ENCODE measurements around the gene WDR74. TPM values are rescaled to one million over a fixed set of nuclear protein-coding genes. Genes with fewer than 3 reads are reported as not detected.
"Not testable (repeated sequence)": the region's sequence is repeated elsewhere in the genome, so short reads cannot be mapped to it uniquely, and the experiment has no call there.

The WDR74 gene
- 56.5 and 56.6 TPM in 2 replicates for total RNA-seq (2014; rRNA removed)
- polyA plus RNA-seq (2012): 30.6 TPM

DNA sequence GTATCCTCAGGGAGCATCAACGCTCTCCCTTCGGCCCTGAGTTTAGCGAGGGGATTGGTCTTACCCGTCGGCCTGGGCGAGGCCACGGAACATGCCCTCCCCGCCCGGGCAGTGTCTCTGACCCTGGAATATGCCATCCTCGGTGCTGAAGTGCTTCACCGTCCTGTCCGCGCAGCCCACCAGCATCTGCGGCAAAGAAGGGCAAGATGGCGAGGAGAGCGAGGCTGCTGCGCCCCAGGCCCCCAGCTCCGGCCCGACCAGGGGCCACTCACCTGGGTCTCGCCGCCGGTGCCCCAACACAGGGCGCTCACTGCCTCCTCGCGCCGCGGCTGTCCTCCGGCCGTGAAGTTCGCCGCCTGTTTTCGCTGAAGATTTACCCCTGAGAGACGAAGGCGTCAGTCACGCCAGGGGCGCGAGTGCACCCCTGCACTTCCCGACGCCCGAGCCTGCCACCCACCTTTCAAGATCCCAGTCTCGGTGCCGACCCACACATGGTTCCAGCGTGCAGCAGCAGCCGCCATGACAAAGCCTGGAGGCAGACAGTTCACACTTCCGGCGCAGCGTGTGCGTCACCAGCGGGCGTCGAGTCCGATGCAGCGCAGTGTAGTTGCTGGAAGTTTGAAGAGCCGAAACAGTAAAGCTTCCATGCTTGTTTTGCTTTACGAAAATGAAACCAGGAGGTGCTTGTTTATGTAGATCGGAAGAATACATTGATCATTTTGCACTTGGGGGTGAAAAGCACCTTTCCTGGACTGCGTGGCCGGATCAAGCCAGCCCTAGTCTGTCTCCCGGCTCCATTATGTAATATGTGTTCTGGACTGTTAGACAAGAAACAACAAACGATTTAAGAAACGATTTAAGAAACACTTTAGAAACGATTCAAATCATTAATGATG lies at the start of gene WDR74:
Gene WDR74 (minus strand): TSS at position 541 of the 896 bp plus-strand sequence. CDS start 20 bp downstream, at position 521.
- DNase-seq (ENCODE audit: low read depth): peak; percentile 92

DNA sequence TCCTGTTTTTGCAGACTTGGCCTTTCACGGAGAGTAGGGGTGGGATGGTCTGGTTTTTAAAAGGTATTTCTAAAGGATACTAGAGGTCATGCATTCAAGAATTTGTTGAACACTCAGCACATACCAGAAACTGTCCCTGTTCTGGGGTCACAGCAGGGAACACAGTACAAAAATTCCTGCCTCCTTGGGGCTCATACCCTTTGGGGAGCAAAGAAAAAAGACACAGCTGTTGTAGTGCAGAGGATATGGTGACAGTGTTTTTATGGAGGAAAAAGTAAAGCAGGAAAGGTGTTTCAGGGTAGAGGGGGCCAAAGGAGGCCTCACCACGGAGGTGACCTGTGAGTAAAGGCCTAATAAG lies 49.7 kb upstream of the WDR74 start:
- DNase-seq (ENCODE audit: low read depth): no peak

DNA sequence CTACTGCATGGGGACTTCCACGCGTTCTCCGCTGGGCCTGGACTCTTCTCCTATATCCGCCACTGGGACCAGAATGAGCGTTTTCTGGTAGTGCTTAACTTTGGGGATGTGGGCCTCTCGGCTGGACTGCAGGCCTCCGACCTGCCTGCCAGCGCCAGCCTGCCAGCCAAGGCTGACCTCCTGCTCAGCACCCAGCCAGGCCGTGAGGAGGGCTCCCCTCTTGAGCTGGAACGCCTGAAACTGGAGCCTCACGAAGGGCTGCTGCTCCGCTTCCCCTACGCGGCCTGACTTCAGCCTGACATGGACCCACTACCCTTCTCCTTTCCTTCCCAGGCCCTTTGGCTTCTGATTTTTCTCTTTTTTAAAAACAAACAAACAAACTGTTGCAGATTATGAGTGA lies 49.0 kb upstream of the WDR74 start:
- DNase-seq (ENCODE audit: low read depth): no peak

DNA sequence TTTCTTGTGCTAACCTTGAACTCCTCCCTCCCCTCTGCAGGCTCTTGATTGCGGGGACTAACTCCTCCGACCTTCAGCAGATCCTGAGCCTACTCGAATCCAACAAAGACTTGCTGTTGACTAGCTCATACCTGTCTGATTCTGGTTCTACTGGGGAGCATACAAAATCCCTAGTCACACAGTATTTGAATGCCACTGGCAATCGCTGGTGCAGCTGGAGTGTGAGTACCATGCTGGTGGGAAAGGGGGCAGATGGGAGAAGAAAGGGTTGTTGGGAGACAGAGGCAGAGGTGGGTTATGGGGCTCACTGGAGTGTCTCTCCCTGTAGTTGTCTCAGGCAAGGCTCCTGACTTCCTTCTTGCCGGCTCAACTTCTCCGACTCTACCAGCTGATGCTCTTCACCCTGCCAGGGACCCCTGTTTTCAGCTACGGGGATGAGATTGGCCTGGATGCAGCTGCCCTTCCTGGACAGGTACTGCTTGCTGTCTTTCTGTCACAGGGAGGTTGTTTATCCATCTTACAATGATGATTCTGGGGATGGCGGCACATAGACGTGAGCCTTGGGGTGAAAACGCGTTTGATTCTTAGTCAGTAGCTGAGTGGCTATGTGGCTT lies 45.9 kb upstream of the WDR74 start:
- no peak for DNase-seq (ENCODE audit: low read depth)

DNA sequence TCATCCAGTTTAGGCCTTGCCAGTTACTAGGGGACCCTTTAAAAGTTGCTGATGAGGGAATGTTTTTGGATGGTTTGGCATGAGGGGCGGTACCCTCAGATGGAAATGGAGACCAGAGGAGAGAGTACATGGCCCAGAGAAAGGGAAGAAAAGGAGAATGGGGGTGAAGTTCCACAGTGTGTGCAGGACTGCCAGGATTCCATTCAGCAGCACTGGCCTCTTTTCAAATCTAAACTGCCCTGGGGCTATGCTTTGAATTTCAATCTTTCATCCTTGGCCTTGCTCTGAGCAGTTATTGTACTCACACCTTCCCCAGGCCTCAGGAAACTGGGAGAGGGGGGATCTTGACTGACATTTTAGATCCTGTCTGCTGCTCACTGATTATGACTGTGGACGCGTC lies 44.3 kb upstream of the WDR74 start:
- no peak for DNase-seq (ENCODE audit: low read depth)

DNA sequence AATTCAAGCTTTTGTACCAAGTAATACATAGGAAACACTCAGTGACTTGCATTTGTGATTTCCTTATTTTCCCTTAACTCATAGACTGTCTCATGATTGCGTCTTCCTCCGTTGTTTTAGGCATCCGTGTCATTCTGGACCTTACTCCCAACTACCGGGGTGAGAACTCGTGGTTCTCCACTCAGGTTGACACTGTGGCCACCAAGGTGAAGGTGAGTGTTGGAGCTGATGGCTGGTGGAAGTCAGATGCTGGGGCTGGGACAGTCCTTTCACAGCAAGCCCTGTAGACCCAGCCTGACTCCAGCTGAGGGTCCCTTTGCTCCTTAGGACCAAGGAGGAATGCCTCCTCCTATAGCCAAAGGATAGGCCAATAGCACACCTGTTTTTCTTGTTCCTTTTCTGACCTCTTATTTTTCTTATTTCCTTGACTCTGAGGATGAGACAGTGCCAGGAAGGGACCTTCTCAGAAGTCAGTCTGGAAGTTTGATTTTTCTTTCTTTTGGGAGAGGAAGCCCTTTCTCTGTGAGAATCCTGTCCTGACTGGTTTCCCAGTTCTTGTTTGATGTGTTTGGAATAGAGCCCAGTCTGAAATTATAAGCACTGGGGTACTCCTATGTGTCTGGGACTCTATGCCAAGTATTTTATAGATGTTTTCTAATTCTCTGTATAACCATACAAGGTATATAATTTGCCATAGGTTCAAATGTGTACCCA lies 43.6 kb upstream of the WDR74 start:
- no peak for DNase-seq (ENCODE audit: low read depth)

DNA sequence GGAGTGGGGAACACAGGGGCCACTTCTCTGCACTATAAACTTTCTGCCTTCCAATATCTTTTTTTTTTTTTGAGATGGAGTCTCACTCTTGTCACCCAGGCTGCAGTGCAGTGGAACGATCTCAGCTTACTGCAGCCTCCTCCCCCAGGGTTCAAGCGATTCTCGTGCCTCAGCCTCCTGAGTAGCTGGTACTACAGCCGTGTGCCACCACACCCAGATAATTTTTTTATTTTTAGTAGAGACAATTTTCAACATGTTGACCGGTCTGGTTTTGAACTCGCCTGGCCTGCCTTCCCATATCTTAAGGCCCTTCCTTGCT lies 43.0 kb upstream of the WDR74 start:
- DNase-seq (ENCODE audit: low read depth): no peak

DNA sequence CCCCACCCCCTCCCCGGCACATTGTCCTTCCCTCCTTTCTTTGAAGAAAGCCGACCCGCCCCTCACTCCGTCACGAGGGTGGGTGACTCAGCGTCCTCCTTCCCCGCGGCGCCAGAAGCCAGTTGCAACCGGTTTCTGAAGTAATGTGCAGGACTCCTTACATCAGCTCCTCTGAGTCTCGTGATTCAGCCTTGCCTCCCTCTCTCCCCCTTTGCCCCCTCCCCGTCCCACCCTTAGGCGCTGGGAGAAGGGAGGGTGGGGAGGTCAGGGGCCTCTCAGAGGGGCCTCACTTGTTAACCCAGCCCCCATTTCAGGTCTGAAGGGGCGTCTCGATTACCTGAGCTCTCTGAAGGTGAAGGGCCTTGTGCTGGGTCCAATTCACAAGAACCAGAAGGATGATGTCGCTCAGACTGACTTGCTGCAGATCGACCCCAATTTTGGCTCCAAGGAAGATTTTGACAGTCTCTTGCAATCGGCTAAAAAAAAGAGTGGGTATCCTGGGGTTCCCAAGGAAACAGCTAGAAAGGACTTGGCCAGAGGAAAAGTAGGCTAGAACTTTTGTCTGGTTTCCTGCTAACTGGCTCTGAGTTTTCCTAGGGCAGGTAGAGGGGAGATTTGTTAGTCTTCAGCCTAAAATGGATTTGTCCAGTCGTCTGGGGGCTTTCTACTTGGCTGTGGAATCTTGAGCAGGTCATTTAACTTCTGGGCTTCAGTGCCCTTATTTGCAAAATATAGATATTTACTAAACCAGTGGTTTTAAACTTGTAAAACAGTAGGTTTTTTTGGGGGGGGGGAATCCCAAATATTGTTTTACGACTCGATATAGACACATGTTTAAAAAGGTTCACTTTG lies 42.4 kb upstream of the WDR74 start:
- DNase-seq (ENCODE audit: low read depth): peak; percentile 96

DNA sequence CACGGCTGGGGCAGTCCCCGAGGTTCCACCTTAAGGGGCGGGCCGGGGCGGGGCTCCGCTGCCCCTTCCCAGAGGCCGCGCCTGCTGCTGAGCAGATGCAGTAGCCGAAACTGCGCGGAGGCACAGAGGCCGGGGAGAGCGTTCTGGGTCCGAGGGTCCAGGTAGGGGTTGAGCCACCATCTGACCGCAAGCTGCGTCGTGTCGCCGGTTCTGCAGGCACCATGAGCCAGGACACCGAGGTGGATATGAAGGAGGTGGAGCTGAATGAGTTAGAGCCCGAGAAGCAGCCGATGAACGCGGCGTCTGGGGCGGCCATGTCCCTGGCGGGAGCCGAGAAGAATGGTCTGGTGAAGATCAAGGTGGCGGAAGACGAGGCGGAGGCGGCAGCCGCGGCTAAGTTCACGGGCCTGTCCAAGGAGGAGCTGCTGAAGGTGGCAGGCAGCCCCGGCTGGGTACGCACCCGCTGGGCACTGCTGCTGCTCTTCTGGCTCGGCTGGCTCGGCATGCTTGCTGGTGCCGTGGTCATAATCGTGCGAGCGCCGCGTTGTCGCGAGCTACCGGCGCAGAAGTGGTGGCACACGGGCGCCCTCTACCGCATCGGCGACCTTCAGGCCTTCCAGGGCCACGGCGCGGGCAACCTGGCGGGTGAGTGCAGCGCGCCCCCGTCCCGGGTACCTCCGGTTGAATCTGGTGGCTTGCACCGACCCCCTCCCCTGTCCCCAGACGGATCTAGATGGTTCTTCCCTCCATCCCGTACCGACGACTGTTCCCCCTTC lies 41.6 kb upstream of the WDR74 start, which contains the start of gene SLC3A2:
Gene SLC3A2 (plus strand): TSS at position 94 of the 776 bp plus-strand sequence. CDS start 128 bp downstream, at position 222.
- peak; percentile 81 for DNase-seq (ENCODE audit: low read depth)

DNA sequence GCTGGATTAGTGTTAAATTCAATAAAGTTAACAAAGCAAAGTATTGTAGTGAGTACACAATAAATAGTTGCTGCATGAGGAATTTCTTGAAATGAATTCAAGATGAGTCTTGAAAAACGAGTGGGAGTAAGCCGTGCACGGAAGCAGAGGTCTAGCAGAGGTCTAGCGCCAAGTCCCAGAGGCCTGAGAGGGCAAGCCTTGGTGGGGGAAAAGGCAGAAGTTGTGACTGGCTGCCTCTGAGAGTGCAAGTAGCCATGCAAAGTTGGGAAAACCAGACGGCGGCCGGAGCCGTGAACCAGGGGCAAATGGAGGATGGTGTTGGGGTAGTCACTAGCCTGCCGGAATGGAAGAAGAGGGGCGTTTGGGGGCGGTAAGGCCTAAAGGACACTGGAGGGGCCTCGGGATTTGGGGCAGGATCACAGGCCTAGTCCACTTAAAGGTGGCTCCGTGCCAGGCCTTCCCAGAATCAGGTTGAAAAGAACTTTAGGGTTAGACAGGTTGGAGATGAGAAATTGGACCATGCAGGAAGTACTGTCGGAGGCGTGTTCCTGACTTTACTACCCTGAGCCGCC lies 40.9 kb upstream of the WDR74 start:
- peak; percentile 78 for DNase-seq (ENCODE audit: low read depth)

DNA sequence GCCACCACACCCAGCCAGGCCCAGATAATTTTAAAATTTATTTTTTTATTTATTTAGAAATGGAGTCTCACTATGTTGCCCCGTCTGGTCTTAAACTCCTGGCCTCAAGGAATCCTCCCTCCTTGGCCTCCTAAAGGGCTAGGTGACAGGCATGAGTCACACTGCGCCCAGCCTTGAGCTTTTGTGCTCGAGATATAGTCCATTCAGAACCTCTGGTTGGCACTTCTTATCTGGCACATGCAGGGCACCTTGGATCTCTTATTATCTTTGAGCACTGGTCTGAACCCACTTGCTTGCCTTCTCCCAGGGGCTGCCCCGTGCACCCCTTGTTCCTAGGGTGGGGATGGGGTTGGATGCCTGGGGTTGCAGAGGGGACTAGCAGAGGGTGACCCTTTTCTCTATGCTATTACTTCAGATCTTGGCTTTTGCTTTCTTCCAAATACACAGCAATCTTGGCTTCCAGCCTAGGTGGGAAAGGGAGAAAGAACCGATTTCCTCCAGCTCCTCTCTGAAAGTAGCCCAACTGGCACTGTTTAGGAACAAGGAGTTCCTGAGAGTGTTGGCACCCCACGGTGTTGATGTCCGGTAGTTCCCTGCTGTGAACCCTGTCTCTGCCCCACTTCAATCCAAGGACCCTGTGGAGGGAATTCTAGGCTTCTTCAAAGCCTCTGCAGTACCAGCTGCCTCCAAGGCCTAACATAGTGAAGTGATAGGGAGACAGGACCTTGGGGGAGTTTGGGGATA lies 40.0 kb upstream of the WDR74 start:
- DNase-seq (ENCODE audit: low read depth): peak; percentile 38

DNA sequence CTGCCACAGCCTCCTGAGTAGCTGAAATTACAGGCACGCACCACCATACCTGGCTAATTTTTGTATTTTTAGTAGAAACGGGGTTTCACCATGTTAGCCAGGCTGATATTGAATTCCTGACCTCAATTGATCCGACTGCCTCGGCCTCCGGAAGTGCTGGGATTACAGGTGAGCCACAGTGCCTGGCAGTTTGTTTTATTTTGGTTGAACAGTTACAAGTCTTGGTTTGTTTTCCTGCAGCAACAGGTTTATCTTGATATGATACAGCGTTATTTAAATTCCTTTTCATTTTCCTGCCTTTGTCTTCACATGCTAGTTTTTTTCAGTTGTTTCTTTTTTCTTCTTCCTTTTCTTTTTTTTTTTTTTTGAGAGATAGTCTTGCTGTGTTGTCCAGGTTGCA lies 37.3 kb upstream of the WDR74 start:
- no peak for DNase-seq (ENCODE audit: low read depth)

DNA sequence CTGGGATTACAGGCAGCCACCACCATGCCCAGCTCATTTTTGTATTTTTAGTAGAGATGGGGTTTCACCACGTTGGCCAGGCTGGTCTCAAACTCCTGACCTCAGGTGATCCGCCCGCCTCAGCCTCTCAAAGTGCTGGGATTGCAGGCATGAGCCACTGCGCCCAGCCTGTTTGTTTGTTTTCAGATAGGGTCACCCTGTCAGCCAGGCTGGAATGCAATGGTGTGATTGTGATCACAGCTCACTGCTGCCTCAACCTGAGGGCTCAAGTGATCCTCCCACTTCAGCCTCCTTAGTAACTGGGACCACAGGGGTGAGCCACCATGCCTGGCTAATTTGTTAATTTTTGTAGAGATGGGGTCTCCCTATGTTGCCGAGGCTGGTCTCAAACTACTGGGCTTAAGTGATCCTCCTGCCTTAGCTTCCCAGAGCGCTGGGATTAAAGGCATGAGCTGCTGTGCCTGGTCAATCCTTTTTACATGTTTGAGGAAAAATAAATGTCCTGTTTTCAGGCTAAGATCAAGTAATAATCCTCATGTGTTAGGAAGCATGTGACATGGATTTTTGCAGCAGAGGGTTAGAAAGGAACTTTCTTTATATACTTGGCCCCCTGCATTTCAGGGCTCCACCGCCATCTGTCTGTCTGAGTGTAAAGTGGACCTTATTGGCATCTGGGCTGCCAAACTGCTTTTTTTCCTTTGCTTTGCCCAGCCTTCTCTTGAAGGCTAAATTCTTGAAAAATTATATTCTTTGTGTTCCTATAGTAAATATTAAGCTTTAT lies 36.5 kb upstream of the WDR74 start:
- no peak for DNase-seq (ENCODE audit: low read depth)

DNA sequence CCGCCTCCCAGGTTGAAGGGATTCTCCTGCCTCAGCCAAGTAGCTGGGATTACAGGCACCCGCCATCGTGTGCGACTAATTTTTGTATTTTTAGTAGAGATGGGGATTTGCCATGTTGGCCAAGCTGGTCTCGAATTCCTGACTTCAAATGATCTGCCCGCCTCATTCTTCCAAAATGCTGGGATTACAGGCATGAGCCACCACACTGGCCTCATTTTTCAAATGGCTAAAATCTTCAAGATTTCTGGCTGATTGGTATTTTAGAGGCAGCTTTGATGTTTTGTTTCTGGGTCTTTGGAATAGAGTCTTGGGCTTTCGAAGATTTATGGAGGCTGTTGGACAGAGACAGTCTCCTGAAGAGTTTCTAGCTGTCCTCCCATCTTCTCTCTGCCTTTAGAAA lies 35.5 kb upstream of the WDR74 start:
- no peak for DNase-seq (ENCODE audit: low read depth)

DNA sequence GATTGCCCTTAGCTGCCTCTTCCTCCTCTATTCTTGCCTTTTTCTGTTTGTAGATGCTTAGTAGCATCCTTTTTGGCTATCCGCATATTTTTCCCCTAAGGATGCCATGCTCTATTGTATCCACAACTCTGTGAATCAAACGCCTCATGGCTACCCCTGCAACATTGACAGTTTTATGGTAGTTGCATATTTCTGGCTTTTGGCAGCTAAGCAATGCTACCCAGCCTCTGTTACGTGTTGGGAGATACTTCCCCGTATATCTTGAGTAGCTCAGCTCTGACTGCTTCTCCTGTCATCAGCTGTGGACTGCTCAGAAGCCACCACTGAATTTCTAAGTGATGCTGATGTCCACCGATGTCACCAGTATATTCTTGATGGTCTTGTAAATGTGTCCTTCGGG lies 26.2 kb upstream of the WDR74 start:
- DNase-seq (ENCODE audit: low read depth): no peak

DNA sequence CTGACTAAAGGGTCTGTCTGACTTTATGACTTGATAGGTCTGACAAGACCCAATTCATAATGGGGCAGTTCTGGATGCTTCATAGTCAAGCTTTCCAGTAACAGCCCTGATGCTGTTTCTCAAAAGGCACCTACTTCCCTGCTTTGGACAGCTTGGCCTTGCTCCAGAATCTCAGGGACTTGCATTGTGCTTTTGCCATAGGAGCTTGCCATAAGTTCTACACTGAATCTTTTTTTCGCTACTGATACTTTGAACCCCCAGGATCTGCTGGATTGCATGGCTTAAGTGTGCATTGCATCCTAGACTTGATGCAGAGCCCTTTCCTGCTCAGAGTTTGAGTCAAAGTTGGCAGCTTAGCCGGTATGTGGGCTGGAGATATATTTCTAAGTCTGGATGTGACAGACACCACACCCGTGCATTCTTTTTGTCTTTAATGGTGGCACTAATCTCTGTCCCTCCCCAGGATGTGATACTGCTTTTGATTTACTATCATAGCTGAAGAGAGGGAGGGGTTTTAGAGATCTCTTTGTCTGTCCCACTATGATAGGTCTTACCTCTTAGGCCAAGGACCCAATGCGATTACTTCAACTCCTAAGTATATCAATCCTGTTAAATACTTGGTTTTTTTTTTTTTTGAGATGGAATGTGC lies 24.4 kb upstream of the WDR74 start:
- DNase-seq (ENCODE audit: low read depth): no peak

DNA sequence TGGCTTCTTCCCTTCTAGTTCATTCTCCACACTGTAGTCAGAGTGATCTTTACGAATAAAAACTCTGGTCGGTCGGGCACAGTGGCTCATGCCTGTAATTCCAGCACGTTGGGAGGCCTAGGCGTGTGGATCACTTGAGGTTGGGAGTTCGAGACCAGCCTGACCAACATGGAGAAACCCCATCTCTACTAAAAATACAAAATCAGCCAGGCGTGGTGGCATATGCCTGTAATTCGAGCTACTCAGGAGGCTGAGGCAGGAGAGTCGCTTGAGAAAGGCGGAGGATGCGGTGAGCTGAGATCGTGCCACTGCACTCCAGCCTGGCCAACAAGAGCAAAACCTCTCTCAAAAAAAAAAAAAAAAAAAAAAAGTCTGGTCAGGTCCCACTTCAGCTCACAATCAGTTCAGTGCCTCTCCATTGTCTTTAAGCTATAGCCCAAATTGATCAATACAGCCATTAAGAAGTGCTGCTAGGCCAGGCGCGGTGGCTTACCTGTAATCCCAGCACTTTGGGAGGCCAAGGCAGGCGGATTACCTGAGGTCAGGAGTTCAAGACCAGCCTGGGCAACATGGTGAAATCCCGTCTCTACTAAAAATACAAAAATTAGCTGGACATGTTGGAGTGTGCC lies 22.3 kb upstream of the WDR74 start:
- DNase-seq (ENCODE audit: low read depth): not testable (repeated sequence)
